GM18508 (cell line): ENCODE results near the gene NEDD4.
"Not testable (repeated sequence)": the region's sequence is repeated elsewhere in the genome, so short reads cannot be mapped to it uniquely, and the experiment has no call there.

Source experiments
- ATAC-seq: cut with Tn5 transposase; IDR thresholded peaks from one replicate; pipeline ENCODE4 v1.9.1; 2021; ENCODE audit warnings: moderate number of reproducible peaks; ENCODE audit not compliant: insufficient read depth, unreplicated experiment

NEDD4 gene

DNA sequence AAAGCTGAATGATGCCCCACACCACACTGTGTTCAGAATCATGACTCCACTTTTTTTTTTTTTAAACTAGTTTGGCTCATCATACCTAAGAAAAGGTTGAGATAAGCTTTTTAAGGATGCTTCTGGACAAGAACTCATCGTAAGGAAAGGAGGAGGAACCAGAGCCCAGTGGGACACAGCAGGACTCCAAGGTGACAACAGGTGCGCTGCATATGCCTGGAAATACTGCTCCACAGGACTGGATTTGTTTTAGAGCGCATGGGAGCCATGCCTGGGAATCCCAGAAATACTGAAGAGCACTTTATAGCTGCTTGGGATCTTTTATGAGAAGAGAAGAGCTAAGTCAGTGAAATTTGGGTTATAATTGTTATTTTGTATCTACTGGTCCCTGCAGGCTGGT, 93.4 kb downstream of the NEDD4 start:
- ATAC-seq, result no peak

DNA sequence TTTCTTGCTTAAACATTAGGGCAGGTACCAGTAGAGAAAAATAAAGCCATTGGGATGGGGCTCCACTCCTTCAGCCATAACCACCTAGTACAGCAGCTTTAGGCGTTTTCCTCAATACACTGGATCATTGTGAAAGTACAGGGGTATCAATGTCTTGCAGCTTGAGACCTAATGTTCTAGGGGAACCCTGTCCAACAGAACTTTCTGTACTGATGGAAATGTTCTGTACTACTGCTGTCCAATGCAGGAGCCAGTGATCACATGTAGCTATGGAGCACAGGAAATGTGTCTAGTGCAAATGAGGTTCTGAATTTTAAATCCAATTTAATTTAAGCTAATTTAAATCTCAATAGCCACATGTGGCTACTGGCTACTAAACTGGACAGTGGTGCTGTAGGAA, 93.9 kb downstream of the NEDD4 start:
- no peak for ATAC-seq

DNA sequence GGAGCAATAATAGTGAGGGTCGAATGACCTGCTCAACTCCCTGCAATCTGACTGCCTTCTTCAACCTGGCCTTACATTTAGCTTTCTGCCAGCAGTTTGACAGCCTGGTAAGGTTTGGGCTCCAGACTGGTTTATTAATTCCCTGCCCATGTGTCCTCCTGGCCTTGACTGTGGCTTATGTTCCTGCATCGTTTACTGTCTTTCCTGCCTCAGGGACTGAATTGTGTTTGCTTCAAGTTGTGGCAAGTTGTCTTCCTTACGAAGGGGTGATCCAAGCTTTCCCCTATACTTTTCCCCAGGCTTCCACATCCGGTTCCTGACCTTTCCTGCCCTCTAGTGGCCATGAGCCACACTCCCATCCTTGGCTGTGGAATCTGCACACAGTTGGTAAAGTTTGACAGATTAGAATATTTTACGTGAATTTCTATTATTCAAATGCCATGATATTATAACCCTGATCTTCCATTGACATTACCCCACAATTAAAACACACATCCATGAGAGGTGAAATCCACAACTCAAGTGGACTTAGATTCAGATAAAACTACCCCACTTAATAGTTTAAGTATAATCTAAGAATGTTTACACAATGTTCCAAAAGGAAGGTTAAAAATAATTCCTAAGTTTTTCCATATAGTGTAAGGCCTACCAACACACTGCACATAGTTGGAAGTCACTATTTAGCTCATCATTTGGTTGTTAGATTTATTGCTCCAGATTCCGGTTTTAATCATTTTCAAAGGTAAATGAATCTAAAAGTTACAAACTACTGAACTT, 95.7 kb downstream of the NEDD4 start:
- no peak for ATAC-seq

DNA sequence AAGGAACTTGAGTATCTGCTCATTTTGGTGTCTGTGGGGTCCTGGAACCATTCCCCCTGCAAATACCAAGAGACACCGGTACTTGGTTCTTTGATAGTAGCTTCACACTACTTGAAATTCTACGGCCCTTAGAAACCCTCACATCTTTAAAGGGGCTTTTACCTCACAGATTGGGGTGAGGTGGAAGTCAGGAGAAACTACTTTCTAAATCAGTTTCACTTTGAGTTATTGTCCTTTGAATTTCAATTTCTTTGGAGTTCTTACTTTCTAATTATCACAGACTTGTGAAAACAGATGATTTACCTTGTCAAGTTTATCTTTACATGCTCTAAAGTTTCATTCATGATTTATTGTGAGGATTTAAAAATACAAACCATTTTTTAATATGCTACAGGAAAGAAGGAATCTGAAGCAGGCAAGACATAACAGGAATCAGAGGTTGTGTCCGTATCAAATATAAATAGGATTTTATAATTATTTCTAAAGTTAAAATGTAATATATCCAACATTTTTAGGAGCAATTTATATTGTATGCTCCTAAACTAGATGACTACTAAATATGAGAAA, 98.9 kb downstream of the NEDD4 start:
- no peak for ATAC-seq

DNA sequence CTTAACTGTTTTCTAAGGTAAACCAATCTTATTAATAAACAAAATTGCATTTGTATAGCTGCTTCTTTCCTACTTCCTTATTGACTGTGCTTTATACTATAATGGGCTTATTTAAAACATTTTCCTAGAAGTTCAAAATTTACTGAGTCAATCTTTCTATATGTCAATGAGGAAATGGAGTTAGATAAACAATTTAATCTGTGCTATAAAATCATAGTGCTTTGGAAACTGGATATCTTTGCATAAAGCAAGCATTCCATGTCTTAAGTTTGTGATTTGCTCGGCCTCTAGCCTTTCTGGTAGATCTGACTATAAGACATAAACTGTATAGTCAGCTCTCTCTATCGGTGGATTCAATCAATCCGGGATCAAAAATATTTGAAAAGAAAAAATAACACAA, 99.6 kb downstream of the NEDD4 start:
- no peak for ATAC-seq

DNA sequence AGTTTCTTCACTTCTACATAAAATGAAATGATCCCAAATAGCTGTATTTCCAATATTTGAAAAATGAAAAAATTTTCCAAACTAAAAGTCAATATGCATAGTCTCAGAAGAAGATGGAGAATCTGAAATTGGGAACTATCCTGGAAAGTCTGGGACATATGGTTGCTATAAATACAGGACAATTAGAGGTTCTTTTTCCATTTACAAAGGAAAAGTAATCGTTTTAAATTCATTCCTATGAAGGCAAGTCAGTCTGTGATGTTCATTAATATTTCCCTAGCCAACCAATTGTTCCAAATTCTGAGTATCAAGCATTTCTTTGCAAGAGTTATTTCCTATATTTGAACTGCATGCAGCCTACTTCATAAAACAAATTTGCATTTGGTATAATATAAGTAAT, 102.2 kb downstream of the NEDD4 start:
- no peak for ATAC-seq

DNA sequence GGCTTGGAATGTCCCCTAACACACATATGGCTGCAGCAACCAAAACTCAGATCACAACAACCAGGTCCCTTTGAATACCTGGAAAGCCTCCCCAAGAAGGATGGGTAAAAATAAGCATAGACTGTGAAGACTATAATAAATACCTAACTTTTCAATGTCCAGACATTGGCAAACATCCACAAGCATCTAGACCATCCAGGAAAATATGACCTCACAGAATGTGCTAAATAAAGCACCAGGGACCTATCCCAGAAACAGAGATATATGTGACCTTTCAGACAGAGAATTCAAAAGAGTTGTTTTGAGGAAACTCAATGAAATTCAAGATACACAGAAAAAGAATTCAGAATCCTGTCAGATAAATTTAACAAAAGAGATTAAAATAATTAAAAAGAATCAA, 109.2 kb downstream of the NEDD4 start:
- ATAC-seq, result no peak

DNA sequence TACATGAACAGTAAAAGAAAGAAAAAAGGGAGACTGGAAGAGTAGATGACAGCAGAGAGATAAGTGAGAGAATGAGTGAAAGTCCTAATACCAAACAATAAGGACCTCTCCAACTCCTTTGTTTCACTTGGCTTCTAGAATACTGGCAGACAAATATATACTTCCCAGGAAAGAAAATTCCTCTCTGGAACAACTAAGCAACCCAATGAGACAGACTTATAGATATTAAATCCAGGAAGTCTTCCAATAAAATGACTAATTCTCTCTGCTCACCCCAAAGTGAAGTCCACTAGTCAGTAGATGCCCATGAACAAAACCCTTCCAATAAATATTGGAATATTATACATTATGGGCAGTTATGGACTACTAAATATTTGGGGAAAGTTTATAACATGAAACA, 114.2 kb downstream of the NEDD4 start:
- no peak for ATAC-seq

DNA sequence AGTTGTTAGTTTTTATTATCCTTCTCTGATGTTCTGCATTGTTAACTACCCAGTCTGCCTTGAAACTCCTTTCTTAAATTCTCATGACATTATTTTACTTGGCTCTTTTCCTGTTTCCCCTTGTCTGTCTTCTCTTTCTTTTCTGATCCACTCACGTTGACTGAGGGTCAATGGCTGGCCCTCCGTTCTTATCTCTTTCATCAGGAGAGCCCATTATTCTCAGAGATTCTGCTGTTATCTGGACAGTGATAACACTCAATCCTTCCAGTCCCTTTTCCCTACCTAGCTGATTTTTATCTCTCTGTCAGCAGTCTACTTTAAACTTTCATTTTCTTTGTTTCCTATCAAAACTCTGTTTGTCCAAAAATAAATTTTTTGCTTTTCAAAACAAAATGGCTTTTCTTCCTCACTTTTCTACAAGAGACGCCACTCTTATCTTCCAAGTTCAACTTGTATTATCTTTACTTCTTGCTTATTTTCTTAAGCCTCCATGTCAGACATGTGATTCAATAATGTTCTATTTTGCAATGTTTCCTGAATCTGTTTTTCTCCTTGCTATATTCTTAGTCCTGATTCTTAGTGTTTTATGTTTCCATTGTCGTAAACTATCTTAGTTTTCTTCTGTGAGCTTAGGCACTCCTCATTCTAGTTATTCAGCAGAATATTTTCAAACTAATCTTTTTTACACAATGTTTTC, 120.2 kb downstream of the NEDD4 start:
- ATAC-seq, result no peak

DNA sequence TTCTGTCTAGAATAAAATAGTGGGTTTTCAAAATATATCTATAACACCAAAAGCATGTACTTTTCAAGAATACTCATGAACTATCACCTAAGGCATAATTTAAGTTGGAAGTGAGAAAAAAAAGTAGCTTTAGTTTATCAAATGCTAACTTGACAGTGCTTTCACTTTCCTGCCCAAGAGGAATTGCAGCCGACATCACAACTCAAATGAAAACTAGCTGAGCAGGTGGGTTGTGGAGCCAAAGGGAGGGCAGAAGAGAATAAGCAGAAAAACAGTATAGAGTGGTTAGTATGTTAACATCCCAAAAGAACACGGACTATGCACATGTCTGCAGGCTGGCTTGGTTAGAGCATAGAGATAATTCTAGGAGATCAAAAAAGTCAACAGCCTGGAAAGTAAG, 120.9 kb downstream of the NEDD4 start:
- ATAC-seq, result no peak

DNA sequence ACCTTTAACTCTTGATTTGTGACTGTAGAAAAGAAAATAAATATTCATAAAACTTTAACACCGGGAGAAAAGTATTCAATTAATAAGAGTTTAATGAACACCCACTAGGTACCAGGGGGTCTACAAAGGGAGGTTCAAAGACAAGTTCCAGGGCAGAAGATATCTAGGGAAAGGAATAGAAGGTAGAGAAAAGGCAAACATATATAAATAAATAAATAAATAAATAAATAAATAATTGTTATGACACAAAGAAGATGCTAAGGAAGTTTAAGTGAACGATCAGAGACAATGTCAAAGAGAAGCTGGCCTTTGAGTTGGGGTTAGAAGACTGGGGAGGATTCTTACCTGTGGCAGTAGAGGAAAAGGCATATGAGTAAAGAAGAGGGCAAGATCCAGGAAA, 123.8 kb downstream of the NEDD4 start:
- ATAC-seq, result no peak

DNA sequence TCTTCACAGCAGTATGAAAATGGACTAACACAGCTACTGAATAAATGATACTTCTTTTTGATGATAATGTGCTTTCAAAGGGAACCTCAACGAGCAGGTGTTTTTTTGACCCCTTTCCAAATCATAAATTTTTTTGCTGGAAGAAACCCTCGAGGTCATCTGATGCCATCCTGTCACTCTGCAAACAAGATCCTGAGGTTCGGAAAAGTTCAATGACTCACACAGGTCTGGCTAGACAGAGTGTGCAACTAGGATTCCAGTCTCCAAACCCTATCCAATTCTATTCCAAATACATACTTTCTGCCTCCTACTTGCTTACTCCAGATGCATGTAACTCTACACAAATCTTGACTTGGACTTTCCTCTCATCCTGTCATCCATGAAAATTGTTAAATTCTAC, 124.7 kb downstream of the NEDD4 start:
- ATAC-seq, result no peak

DNA sequence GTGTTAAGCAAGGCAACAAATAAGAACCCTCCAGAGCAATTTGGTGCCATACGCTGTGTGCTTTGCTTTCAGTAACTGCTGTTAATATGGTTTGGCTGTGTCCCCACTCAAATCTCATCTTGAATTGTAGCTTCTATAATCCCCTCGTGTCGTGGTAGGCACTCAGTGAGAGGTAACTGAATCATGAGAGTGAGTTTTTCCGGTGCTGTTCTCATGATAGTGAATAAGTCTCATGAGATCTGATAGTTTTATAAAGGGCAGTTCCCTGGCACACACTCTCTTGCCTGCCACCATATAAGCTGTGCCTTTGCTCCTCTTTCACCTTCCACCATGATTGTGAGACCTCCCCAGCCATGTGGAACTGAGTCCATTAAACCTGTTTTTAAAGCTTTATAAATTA, 125.1 kb downstream of the NEDD4 start:
- ATAC-seq, result not testable (repeated sequence)

DNA sequence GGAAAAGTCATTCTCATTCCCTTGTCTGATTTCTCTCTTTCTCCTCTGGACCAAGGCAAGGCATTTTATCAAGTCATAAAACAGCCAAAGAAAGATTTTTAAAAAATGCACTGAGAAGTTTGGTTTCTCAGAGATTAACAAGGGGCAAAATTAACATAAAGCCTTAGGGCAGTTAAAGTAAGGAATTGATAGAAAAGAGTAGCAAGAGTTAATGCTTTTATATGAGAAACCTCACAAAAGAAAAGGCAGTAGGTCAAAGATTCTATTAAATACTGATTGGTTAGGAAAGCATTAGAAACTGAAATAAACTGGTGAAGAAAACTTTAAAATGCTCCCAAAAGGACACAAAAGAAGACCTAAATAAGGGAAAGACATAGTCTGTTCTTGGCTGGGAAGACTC, 129.5 kb downstream of the NEDD4 start:
- no peak for ATAC-seq

DNA sequence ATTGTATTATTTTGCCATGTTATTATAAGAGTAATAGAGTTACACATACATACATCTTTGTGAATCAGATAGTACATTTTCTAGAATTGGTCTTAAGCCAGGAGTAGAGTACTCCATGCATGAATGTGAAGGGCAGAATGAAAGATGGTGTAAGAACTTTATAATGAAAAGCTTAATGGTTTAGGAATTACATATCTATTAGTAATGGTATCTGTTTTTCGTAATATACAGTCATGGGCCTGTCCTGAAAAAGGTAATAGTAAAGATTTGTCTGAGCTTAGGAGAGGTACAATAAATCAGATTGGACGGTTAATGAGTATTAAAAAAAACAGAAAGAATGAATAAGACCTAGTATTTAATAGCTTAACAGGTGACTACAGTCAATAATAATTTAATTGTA, 132.3 kb downstream of the NEDD4 start:
- ATAC-seq, result no peak

DNA sequence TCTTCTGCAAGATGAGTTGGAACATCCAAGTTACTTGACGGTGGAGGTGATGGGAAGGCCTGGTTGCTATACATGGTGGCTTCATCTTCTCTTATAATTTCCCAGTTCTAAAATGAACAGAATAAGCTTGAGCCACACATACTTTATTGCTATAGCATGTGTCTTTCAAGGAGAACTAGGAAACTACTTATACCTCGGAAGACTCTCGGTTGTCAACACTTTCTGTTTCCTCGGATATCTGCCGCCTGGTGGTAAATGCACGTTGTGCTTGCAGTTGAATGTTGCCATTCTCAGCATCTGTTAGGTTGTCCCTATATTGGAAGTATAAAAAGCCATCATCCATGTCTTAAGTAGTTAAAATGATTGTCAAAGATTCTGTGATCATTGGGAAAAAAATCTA, 132.9 kb downstream of the NEDD4 start:
- no peak for ATAC-seq

DNA sequence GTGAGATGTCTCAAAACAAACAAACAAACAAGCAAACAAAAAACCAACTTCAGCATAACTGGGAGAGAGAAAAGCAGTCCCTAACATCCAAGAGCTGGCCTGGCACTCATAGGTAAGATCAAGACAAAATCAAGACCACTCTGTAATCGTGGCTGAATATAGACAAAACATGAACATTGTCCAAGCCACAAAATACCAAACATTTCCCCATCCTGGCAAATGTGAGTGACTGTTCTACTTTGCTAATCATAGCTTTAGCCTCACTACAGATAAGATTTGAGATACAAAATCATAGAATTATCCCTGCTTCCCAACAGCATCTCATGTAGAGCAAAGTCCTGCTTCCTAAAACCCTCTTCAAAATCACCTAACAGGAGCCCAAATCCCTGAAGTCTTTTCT, 133.7 kb downstream of the NEDD4 start:
- no peak for ATAC-seq

DNA sequence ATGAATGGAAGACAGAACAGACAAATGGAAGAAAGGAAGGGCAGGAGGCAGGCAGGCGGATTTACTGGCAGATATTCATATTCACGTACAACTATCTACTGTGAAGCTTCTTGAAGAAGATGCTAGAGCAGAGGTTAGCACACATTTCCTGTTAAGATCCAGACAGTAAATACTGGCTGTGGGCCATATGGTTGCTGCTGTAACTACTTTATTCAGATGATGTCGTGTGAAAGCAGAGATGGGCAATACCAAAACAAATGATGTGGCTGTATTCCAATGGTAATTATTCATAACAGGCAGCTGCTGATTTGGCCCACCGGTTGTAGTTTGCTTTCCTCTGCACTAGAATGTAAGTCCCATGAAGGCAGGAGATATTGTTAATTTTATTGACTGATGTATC, 134.8 kb downstream of the NEDD4 start:
- ATAC-seq, result no peak

DNA sequence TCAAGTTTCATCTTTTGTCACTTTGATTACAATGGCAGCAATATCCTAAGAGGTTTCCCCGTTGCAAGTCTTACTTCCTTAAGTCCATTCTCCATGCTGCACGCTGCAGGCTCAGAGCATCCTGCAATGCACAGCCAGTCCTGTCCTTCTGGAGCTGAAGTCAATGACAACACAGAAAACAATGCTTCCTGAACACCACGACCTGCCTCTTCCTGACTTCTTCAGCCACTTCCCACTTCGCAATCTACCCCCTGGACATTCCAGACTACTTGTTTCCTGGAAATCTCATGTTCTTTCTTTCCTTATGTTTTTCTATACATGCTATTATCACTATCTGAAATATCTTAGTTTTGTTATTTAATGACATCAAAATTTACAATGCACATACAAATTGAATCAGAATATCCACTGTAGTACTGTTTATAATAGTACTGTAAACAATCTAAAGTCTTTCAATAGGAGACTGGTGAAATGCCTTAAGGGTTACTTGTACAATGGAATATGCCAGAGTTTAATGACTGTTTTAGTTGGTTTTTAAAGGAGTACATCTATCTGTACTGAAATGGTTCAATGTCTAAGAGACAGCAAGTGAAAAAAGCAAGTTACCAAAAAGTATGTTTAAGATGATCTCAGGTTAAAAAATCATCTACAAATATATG, 136.8 kb downstream of the NEDD4 start:
- no peak for ATAC-seq

DNA sequence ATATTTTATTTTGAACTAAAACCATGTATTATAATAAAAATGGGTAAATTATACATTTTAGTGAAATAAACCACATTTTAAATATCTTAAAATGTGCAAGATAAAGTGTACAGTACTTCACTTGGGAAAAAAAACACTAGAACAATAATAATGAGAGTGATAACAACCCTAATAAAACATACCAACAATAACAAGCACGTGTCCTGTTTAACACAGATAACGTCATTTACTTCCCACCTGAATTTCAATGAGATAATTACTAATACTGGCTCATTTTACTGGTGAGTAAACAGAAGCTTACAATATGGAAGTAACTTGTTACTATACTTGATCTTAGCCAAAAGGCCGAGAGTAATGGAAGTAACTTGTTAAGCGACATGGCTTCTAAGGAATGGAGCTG, 140.3 kb downstream of the NEDD4 start:
- no peak for ATAC-seq

DNA sequence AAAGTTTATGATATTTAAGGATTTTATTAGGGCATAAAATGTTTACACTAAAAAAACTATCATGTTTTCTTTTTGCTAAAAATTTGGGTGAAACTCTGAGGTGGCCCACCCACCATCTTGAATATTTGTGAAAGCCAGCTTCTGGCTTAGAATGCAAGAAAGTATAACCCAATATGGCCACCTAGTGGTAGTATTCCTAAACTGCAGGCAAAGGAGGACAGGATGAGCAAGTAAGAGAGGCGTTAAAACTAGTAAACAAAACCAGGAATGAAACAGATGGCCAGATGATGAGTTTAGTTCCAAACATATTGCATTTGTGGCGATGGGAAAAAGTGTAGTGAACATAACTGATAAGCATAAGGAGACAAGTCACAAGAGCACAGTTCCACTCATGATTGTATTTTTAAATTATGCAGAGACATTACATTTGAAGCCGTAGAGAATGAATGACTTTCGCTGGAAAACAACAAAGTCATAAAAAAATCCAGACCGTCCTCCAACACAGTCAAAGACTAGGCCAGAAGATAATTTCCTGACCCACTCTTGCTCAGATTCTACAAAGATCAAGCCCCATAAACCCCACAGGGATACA, 147.2 kb downstream of the NEDD4 start:
- ATAC-seq, result no peak
